ENCODE data around the gene PDGFD.

PDGFD gene

GRCh38 chr11:103949781-103950180 lies 214.2 kb downstream of the PDGFD start:
- ChIA-PET CTCF (no interaction called here), POLR2A (ENCODE audit: low non-redundant PET) (no interaction called here)
- DNase-seq (ENCODE audit: low spot score), result no peak
- no peak for TF ChIP-seq CTCF (conservative IDR thresholded peaks at IDR 0.05; ENCODE audit: low read depth)
- no peak overlapping the region for H3K27ac ChIP-seq

- H3K27ac ChIP-seq, result no peak overlapping the region
- ChIA-PET POLR2A (ENCODE audit: low non-redundant PET) (no interaction called here), CTCF (no interaction called here)
- TF ChIP-seq CTCF (conservative IDR thresholded peaks at IDR 0.05; ENCODE audit: low read depth), result no peak
- no peak for DNase-seq (ENCODE audit: low spot score)
These were observed 215.7 kb downstream of the PDGFD start for GRCh38 chr11:103948187-103948763.

GRCh38 chr11:103947546-103947919 lies 216.4 kb downstream of the PDGFD start:
- ChIA-PET POLR2A (ENCODE audit: low non-redundant PET) (no interaction called here), CTCF (no interaction called here)
- DNase-seq (ENCODE audit: low spot score), result no peak

GRCh38 chr11:103946793-103947545 lies 217.0 kb downstream of the PDGFD start:
- POLR2A ChIA-PET (ENCODE audit: low non-redundant PET), result no interaction called here
- DNase-seq (ENCODE audit: low spot score), result no peak
- CTCF ChIA-PET, result no interaction called here
- no peak for TF ChIP-seq CTCF (conservative IDR thresholded peaks at IDR 0.05; ENCODE audit: low read depth)
- H3K27ac ChIP-seq, result no peak overlapping the region

More at GRCh38 chr11:103947546-103947919, 216.4 kb downstream of the PDGFD start:
- no peak for TF ChIP-seq CTCF (conservative IDR thresholded peaks at IDR 0.05; ENCODE audit: low read depth)
- no peak overlapping the region for H3K27ac ChIP-seq

GRCh38 chr11:103944251-103944940 lies 219.6 kb downstream of the PDGFD start:
- TF ChIP-seq CTCF (conservative IDR thresholded peaks at IDR 0.05; ENCODE audit: low read depth), result no peak
- DNase-seq (ENCODE audit: low spot score), result no peak
- H3K27ac ChIP-seq, result no peak overlapping the region
- ChIA-PET POLR2A (ENCODE audit: low non-redundant PET) (no interaction called here), CTCF (no interaction called here)

- H3K27ac ChIP-seq, result no peak overlapping the region
- ChIA-PET CTCF (no interaction called here), POLR2A (ENCODE audit: low non-redundant PET) (no interaction called here)
- no peak for DNase-seq (ENCODE audit: low spot score)
- no peak for TF ChIP-seq CTCF (conservative IDR thresholded peaks at IDR 0.05; ENCODE audit: low read depth)
These were observed 221.3 kb downstream of the PDGFD start for GRCh38 chr11:103942646-103943045.
